ENCODE results near the gene MYO1D. TPM values are rescaled to one million over a fixed set of nuclear protein-coding genes. Genes with fewer than 3 reads are reported as not detected.

The MYO1D gene
- total RNA-seq, 1 experiment from 2014 or later = 206 TPM

DNA sequence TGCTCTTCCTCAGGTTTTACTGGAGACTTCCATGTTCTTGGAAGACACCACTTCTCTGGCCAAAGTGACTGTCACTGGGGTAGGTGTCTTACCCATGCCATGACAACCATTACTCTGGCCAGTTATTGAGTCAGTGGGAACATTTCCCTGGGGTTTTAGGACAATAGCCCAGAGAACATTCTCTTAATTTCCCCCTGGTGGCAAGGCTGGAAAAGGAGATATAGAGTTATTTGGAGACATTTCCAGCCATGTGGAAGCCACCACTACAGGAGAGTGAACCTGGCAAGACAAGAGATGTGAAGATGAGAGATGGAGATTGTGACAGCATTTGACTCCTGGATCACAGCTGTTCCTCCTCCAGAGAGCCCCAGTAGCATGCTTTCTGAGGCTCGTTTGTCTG is 283.9 kb downstream of the MYO1D start:
- no peaks in the 10 kb centered on the region for H3K27me3 Mint-ChIP-seq (ENCODE audit: insufficient read depth, unreplicated experiment)
- Histone ChIP-seq H3K9me3 (no peaks in the 10 kb centered on the region), H3K4me3 (ENCODE audit: low read depth, low read length) (no peak overlapping the region), H3K27me3 (replicated peaks; ENCODE audit: control insufficient read depth, insufficient read depth, low read length) (no peaks in the 10 kb centered on the region), H3K36me3 (ENCODE audit: control insufficient read depth, insufficient read depth, low read length) (peaks cover 2% of the 10 kb centered on the region; the same call in 1 of the 2 replicates), H3K4me1 (no peaks in the 10 kb centered on the region)
- TF ChIP-seq, protein P1, sequence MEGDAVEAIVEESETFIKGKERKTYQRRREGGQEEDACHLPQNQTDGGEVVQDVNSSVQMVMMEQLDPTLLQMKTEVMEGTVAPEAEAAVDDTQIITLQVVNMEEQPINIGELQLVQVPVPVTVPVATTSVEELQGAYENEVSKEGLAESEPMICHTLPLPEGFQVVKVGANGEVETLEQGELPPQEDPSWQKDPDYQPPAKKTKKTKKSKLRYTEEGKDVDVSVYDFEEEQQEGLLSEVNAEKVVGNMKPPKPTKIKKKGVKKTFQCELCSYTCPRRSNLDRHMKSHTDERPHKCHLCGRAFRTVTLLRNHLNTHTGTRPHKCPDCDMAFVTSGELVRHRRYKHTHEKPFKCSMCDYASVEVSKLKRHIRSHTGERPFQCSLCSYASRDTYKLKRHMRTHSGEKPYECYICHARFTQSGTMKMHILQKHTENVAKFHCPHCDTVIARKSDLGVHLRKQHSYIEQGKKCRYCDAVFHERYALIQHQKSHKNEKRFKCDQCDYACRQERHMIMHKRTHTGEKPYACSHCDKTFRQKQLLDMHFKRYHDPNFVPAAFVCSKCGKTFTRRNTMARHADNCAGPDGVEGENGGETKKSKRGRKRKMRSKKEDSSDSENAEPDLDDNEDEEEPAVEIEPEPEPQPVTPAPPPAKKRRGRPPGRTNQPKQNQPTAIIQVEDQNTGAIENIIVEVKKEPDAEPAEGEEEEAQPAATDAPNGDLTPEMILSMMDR (IDR thresholded peaks at IDR 0.05; ENCODE audit: insufficient read depth in 1 of 2, low read depth in 1 of 2, low read length in 1 of 2, severe bottlenecking in 1 of 2, unreplicated experiment in 1 of 2) = peak in 1 of 2 experiments; percentile 4
- peaks cover 34% of the 10 kb centered on the region for H3K36me3 Mint-ChIP-seq (ENCODE audit: insufficient read depth, unreplicated experiment)
- intact Hi-C loops (cut with micrococcal nuclease; ENCODE audit: unreplicated experiment) = no loop called here
- ChIA-PET CTCF (no interaction called here), POLR2A (no interaction called here)
- no peaks in the 10 kb centered on the region for H3K4me1 Mint-ChIP-seq (ENCODE audit: low read depth, unreplicated experiment)
- DNase-seq = no peak
- H3K4me3 Mint-ChIP-seq (ENCODE audit: unreplicated experiment) = no peak overlapping the region
- peak overlapping the region; percentile 24 for H3K27ac Mint-ChIP-seq (ENCODE audit: unreplicated experiment)
- H3K9me3 Mint-ChIP-seq (ENCODE audit: unreplicated experiment) = no peaks in the 10 kb centered on the region
- no TSS peak for BruUV-seq (replicated peaks)

DNA sequence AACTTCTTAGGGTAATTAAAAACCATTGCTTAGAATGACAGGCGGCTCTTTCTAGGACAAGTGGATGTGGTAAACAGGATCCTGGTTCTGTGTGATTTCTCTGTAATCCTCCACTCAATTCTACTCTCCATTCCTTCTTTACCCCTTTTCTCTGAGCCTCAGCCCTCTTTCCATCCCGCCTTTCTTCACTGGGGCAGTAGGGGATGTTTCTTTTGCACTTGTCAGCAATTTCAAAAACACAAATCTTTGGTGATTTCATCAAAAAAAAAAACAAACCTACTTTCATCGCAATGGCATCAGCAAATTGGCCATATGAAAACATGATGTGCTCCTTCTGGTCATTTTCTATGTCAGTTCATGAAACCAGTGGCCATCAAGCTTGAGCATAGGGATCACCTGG is 285.5 kb downstream of the MYO1D start:
- H3K27ac Mint-ChIP-seq (ENCODE audit: unreplicated experiment) = no peak overlapping the region

DNA sequence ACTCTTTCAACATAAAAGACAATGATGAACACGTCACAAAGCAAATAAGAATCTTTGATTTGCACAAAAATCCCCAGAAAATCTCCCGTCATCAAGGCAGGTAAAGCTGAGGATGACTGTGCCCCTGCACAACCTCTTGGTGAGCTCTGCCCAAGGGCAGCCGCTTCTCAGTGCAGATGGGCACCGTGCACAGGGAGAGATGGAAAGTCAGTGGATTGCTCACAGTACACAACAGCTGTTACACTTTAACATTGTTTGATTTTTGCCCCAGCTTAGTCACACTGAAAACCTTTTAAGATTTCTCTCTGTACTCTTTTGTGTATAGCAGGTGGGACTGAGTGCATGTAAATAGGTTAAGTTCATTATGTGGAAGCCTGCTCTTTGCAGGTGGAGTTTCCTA is 285.9 kb downstream of the MYO1D start:
- Histone ChIP-seq H3K27me3 (replicated peaks; ENCODE audit: control insufficient read depth, insufficient read depth, low read length) (no peaks in the 10 kb centered on the region), H3K4me3 (ENCODE audit: low read depth, low read length) (no peak overlapping the region), H3K9me3 (no peaks in the 10 kb centered on the region), H3K36me3 (ENCODE audit: control insufficient read depth, insufficient read depth, low read length) (peaks cover 2% of the 10 kb centered on the region; the same call in 1 of the 2 replicates), H3K4me1 (no peaks in the 10 kb centered on the region)
- Mint-ChIP-seq H3K27ac (ENCODE audit: unreplicated experiment) (no peak overlapping the region), H3K4me1 (ENCODE audit: low read depth, unreplicated experiment) (no peaks in the 10 kb centered on the region), H3K36me3 (ENCODE audit: insufficient read depth, unreplicated experiment) (peaks cover 45% of the 10 kb centered on the region), H3K27me3 (ENCODE audit: insufficient read depth, unreplicated experiment) (no peaks in the 10 kb centered on the region), H3K4me3 (ENCODE audit: unreplicated experiment) (no peak overlapping the region), H3K9me3 (ENCODE audit: unreplicated experiment) (no peaks in the 10 kb centered on the region)
- intact Hi-C loops (cut with micrococcal nuclease; ENCODE audit: unreplicated experiment) = no loop called here
- ChIA-PET POLR2A (no interaction called here), CTCF (no interaction called here)
- no peak for DNase-seq
- TF ChIP-seq, protein P1 (IDR thresholded peaks at IDR 0.05; ENCODE audit: insufficient read depth in 1 of 2, low read depth in 1 of 2, low read length in 1 of 2, severe bottlenecking in 1 of 2, unreplicated experiment in 1 of 2) = no peak
- no TSS peak for BruUV-seq (replicated peaks)

More for the DNA sequence above, 285.5 kb downstream of the MYO1D start:
- peaks cover 45% of the 10 kb centered on the region for H3K36me3 Mint-ChIP-seq (ENCODE audit: insufficient read depth, unreplicated experiment)
- H3K27me3 Mint-ChIP-seq (ENCODE audit: insufficient read depth, unreplicated experiment) = no peaks in the 10 kb centered on the region
- H3K9me3 Mint-ChIP-seq (ENCODE audit: unreplicated experiment) = no peaks in the 10 kb centered on the region
- no peaks in the 10 kb centered on the region for H3K27me3 ChIP-seq (replicated peaks; ENCODE audit: control insufficient read depth, insufficient read depth, low read length)
- no TSS peak for BruUV-seq (replicated peaks)
- ChIA-PET POLR2A (no interaction called here), CTCF (no interaction called here)
- no peaks in the 10 kb centered on the region for H3K4me1 Mint-ChIP-seq (ENCODE audit: low read depth, unreplicated experiment)
- TF ChIP-seq, protein P1 (IDR thresholded peaks at IDR 0.05; ENCODE audit: insufficient read depth in 1 of 2, low read depth in 1 of 2, low read length in 1 of 2, severe bottlenecking in 1 of 2, unreplicated experiment in 1 of 2) = no peak
- DNase-seq = no peak
- H3K4me3 ChIP-seq (ENCODE audit: low read depth, low read length) = no peak overlapping the region
- H3K36me3 ChIP-seq (ENCODE audit: control insufficient read depth, insufficient read depth, low read length) = peaks cover 2% of the 10 kb centered on the region; the same call in 1 of the 2 replicates
- H3K4me1 ChIP-seq = no peaks in the 10 kb centered on the region
- intact Hi-C loops (cut with micrococcal nuclease; ENCODE audit: unreplicated experiment) = no loop called here
- H3K4me3 Mint-ChIP-seq (ENCODE audit: unreplicated experiment) = no peak overlapping the region
- H3K9me3 ChIP-seq = no peaks in the 10 kb centered on the region
